ENCODE measurements around the gene ZNF92.
"Not testable (repeated sequence)": the region's sequence is repeated elsewhere in the genome, so short reads cannot be mapped to it uniquely, and the experiment has no call there.

Gene ZNF92

GRCh38 chr7:65429642-65430343 is 56.1 kb downstream of the ZNF92 start:
- no peak for DNase-seq (ENCODE audit: low read depth)

DNA sequence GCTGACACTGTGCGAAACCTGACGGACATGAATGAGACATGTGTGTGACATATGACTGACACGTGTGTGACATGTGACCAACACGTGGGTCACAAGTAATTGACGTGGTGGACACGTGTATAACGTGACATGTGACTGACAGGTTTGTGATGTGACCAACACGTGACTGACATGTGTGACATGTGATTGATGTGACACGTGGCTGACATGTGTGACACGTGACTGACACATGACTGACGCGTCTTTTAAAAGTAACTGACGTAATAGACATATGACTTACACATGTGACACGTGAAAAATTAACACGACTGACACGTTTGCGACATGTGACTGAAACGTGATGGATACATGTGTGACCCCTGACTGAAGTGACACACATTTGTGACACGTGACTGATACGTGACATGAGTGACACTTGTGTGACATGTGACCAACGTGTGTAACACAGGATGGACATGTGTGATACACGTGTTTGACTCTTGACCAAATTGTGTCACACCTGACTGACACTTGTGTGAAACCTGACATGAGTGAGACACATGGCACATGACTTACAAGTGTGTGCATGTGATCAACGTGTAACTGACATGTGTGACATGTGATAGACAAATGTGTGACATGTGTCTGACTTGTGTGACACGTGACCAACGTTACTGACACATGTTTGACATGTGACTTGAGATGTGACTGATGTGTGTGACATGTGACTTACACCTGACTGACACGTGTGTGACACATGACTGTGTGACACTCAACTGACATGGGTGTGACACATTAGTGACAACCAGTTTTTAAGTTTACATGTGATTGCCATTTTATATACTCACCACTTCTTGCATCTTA is 56.9 kb downstream of the ZNF92 start:
- DNase-seq (ENCODE audit: low read depth), result no peak

DNA sequence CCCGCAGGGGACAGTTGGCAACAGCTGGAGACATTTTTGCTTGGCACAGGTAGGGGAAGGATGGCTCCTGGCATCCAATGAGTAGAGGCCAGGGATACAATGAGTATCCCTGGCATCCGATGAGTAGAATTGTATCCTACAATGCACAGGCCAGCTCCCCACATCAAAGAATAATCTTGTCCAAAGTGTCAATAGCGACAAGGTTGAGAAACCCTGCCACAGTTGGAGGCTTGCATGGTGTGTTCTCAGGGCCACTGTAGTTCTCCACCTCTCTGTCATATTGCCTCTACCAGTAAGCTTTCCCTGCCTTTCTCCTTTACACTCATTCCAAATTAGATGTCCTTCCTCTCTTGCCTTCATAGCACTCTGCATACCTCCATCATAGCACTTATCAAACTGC is 60.7 kb downstream of the ZNF92 start:
- DNase-seq (ENCODE audit: low read depth), result no peak

GRCh38 chr7:65436163-65436562 is 62.5 kb downstream of the ZNF92 start:
- no peak for DNase-seq (ENCODE audit: low read depth)

DNA sequence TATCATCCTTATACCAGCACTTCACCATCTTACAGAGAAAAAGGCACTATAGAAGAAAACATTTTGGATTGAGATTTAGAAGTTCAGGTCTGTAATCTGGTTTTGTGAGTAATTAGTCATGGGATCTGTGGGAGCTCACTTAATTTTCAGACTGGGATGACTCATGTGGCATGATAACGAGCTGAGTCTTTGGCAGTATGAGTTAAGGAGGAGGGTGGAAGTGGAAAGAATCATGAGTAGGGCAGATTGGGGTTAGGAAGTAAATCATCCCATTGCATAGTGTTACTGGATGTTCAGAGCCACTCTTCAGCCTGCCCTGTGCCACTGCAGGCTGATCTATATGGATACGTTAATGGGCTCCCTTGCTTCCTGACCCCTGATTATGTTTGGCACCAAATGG is 64.9 kb downstream of the ZNF92 start:
- DNase-seq (ENCODE audit: low read depth), result no peak

DNA sequence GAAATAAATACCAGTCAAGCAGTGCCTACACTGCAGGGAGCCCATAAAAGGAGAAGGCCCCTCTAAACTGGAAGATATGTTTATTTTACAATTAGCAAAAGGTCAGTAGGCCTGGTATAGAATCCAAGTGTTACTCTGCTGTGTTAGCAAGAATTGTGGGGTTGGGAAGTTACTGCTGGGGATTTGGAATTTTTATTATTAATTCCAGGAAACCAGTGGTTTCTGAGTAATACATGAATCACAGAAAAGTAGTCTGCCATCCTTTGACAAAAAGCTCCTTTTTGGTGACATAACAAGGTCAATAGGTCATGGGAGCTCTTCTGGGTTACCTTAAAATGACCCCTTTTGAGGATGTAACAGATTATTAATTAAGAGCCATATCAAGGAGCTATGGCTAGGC is 67.4 kb downstream of the ZNF92 start:
- DNase-seq (ENCODE audit: low read depth), result no peak

GRCh38 chr7:65444205-65444842 is 70.7 kb downstream of the ZNF92 start:
- DNase-seq (ENCODE audit: low read depth), result no peak

DNA sequence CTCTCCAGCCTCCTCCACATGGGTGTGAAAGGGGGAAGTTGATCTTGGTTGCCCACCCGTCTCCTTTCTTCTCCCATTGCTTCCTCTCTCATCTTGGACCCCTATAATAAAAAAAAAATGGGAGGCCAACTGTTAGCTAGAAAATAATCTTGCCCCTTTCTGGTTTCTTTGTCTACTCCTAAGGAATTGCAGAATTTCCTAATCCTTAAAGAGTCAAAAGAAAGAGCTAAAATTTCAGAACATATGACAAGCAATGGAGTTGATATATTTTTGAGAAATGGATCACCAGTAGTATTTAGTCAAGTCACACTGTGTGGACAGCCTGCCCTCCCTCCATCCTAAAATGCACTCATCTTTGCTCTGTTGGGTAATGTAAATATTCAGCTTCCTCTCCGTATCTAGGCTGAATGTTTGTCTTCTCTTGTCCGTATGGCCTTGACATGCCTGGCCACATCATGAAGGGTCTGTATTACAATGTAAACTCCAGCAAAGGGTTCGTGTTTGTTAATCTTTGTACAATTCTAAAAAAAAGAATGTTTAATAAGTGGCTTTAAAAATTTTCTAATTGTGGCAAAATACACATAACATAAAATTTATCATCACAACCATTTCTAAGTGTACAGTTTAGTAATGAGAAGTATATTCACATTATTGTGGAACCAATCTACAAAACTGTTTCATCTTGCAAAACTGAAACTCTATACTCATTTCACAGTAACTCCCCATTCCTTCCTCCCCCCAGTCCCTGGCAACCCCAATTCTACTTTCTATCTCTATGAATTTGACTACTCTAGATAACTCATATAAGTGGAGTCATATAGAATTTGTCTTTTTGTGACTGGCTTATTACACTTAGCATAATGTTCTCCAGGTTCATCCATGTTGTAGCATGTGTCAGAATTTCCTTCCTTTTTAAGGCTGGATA is 71.5 kb downstream of the ZNF92 start:
- no peak for DNase-seq (ENCODE audit: low read depth)

DNA sequence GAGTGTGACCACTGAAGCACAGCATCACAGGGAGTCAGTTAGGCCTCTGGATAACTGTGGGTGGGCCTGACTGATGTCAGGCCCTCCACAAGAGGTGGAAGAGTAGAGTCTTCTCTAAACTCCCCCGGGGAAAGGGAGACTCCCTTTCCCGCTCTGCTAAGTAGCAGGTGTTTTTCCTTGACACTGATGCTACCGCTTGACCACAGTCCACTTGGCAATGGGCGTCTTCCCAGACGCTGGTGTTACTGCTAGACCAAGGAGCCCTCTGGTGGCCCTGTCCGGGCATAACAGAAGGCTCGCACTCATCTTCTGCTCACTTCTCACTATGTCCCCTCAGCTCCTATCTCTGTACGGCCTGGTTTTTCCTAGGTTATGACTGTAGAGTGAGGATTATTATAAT is 73.4 kb downstream of the ZNF92 start:
- DNase-seq (ENCODE audit: low read depth), result not testable (repeated sequence)

DNA sequence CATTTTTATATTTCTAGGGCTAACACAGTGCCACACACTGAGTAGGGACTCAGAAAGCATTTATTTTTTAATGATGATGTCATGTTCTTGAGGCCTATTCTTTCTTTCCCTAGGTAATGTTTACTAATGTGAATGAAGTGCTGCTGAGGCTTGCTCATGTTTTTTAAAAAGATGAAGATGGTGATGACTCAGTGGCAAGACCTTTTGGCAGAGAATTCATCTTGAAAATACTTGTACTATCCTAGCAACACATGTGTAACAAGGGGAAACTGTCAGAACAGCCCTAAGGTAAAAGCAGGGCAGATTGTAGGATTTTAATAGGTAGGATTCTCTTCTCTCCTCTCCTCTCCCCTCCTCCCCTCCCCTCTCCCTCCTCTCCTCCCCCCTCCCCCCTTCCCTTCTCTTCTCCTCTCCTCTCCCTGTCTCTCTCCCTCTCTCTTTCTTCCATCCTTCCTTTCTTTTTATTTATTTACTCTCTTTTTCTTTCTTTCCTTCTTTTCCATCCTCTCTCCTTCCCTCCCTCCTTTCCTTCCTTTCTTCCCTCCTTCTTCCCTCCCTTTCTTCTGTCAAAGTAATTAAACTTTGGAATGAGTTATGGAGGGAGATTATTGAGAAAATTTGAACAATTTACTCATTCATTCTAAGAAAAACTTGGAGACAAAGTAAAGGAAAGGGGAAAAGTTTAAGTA is 75.3 kb downstream of the ZNF92 start:
- no peak for DNase-seq (ENCODE audit: low read depth)

GRCh38 chr7:65449505-65449852 is 75.8 kb downstream of the ZNF92 start:
- no peak for DNase-seq (ENCODE audit: low read depth)

Measured in CMK (cell line).